Activated CD8-positive, alpha-beta memory T cell treated with anti-CD3 and anti-CD28 coated beads, Interleukin-2, amount 10 ng/mL, durations not matched to agents 7 days and 5 days (primary cell): ENCODE data around the gene HABP2. TPM values are rescaled to one million over a fixed set of nuclear protein-coding genes. Genes with fewer than 3 reads are reported as not detected.

Experiments
- ATAC-seq: fragments of 150-1000 bp; cut with Tn5 transposase; one replicate; pipeline ENCODE4 v1.10.0; 2021; ENCODE audit warnings: moderate library complexity
- CTCF ChIA-PET: fragments of 350-600 bp; sonication (Branson Sonifier 250); formaldehyde crosslinking; loops from one replicate; lab custom pipeline; 2021; ENCODE audit warnings: antibody characterized with exemption; lab: Charles Lee
- DNase-seq: peaks from one replicate; pipeline ENCODE4 v3.0.0-alpha.2; 2020
- H3K27ac Mint-ChIP-seq: one replicate; pipeline ENCODE4 v1.8.0; 2021; ENCODE audit warnings: mild to moderate bottlenecking, mixed read lengths
- H3K27me3 Mint-ChIP-seq: one replicate; pipeline ENCODE4 v1.8.0; 2021; ENCODE audit warnings: mixed read lengths
- H3K36me3 Mint-ChIP-seq: one replicate; pipeline ENCODE4 v1.8.0; 2021; ENCODE audit warnings: mild to moderate bottlenecking, mixed read lengths
- H3K4me1 Mint-ChIP-seq: one replicate; pipeline ENCODE4 v1.8.0; 2021; ENCODE audit warnings: mixed read lengths
- H3K4me3 Mint-ChIP-seq: one replicate; pipeline ENCODE4 v1.8.0; 2021; ENCODE audit warnings: mild to moderate bottlenecking, moderate library complexity, mixed read lengths
- H3K9me3 Mint-ChIP-seq: one replicate; pipeline ENCODE4 v1.8.0; 2022; ENCODE audit warnings: low read depth, mixed read lengths
- total RNA-seq, 2 experiments: library from RNA; stranded (reverse); gene quantifications; one replicate each; pipeline ENCODE4 v1.2.3, GENCODE V29; 2021

HABP2 gene
- total RNA-seq, 2 experiments from 2014 or later = not detected

- no peaks in the 10 kb centered on the region for H3K36me3 Mint-ChIP-seq
- no peaks in the 10 kb centered on the region for H3K4me1 Mint-ChIP-seq
- H3K4me3 Mint-ChIP-seq = no peak overlapping the region
- H3K27me3 Mint-ChIP-seq = peaks cover 25% of the 10 kb centered on the region
- H3K27ac Mint-ChIP-seq = no peak overlapping the region
- no peaks in the 10 kb centered on the region for H3K9me3 Mint-ChIP-seq
- peak; percentile 19 for DNase-seq
- CTCF ChIA-PET = interaction anchor here (1.1 to 2.4 kb wide), 2 partner anchors 43 to 799 kb away, joined by 4 to 14 read pairs; no protein-coding TSS in a partner anchor
- ATAC-seq = no peak
These were observed 32.6 kb upstream of the HABP2 start for GRCh38 chr10:113520261-113520660.

- peaks cover 22% of the 10 kb centered on the region for H3K27me3 Mint-ChIP-seq
- no peaks in the 10 kb centered on the region for H3K36me3 Mint-ChIP-seq
- peak; percentile 50 for DNase-seq
- H3K9me3 Mint-ChIP-seq = no peaks in the 10 kb centered on the region
- H3K4me1 Mint-ChIP-seq = no peaks in the 10 kb centered on the region
- H3K27ac Mint-ChIP-seq = no peak overlapping the region
- CTCF ChIA-PET = interaction anchor here (0.6 to 2.4 kb wide), 5 partner anchors 26 to 800 kb away, joined by 3 to 14 read pairs (median 3); no protein-coding TSS in a partner anchor
- H3K4me3 Mint-ChIP-seq = no peak overlapping the region
- ATAC-seq = peak; percentile 45
These were observed 32.0 kb upstream of the HABP2 start for GRCh38 chr10:113520690-113521474.

DNA sequence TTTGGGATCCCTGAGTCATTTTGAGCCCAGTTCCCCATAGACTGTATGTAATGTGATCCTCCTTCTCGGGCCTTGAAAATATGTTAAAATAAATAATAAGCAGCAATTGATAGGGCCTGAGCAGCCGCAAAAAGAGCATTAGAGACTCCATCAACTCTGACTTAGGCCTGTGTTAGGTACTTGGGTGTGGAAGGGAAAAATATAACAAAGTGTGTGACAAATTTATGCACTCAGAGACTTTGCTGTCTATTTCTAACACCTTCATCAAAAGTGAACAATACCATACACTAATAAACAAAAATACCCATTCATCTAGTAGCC, 31.4 kb upstream of the HABP2 start:
- ATAC-seq = no peak
- no peaks in the 10 kb centered on the region for H3K9me3 Mint-ChIP-seq
- H3K4me3 Mint-ChIP-seq = no peak overlapping the region
- CTCF ChIA-PET = interaction anchor here (0.6 to 2.4 kb wide), 5 partner anchors 26 to 800 kb away, joined by 3 to 14 read pairs (median 3); no protein-coding TSS in a partner anchor
- no peaks in the 10 kb centered on the region for H3K4me1 Mint-ChIP-seq
- no peak overlapping the region for H3K27ac Mint-ChIP-seq
- H3K27me3 Mint-ChIP-seq = peaks cover 18% of the 10 kb centered on the region
- DNase-seq = no peak
- no peaks in the 10 kb centered on the region for H3K36me3 Mint-ChIP-seq

DNA sequence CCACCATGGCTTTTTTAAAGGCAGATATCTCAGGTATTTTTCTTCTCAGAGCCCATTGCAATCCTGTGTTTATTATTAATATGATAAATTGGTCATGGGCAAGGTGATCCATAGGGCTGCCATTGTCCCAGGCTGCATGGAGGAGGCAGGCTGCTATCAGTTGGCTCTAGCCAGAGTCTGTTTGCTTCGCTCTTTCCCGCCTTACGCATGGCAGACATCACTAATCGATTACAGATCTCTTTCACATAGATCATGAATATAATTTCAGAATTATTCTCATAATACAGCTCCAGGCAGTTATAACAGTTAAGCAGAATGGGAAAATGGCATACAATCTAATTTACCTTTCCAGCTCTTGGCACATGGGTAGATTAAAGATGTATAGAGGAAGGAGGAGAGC, 30.4 kb upstream of the HABP2 start:
- ATAC-seq = no peak
- H3K36me3 Mint-ChIP-seq = no peaks in the 10 kb centered on the region

DNA sequence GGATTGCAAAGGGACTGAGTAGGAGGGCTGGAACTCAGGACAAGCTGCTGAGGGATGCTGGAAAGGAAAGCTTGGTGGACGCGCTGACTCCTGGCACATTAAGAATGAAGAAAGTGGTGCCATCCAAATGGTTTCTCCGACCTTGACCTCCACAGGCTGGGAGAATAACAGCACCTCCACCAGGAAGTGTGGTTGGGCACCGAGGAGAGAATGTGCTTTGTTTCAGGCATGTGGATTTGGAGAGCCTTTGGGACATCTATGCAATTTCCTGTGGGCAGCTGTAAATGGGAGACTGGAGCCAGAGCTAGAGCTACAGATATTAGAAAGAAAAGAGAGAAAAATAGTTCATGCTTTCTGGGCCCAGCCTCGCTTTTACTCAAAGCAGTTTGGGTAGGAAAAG, 29.8 kb upstream of the HABP2 start:
- peaks cover 18% of the 10 kb centered on the region for H3K27me3 Mint-ChIP-seq
- no peak for ATAC-seq
- H3K27ac Mint-ChIP-seq = no peak overlapping the region
- H3K36me3 Mint-ChIP-seq = no peaks in the 10 kb centered on the region
- no peaks in the 10 kb centered on the region for H3K4me1 Mint-ChIP-seq
- H3K9me3 Mint-ChIP-seq = no peaks in the 10 kb centered on the region
- no peak overlapping the region for H3K4me3 Mint-ChIP-seq
- CTCF ChIA-PET = interaction anchor here (1.2 kb wide), 1 partner anchor 69 kb away, joined by 3 read pairs; no protein-coding TSS in a partner anchor
- DNase-seq = no peak

More for the DNA sequence above, 30.4 kb upstream of the HABP2 start:
- DNase-seq = peak; percentile 7
- no peaks in the 10 kb centered on the region for H3K4me1 Mint-ChIP-seq
- H3K27ac Mint-ChIP-seq = no peak overlapping the region
- CTCF ChIA-PET = interaction anchor here (1.2 kb wide), 1 partner anchor 68 kb away, joined by 3 read pairs; no protein-coding TSS in a partner anchor
- H3K4me3 Mint-ChIP-seq = no peak overlapping the region
- peaks cover 21% of the 10 kb centered on the region for H3K27me3 Mint-ChIP-seq
- H3K9me3 Mint-ChIP-seq = no peaks in the 10 kb centered on the region

DNA sequence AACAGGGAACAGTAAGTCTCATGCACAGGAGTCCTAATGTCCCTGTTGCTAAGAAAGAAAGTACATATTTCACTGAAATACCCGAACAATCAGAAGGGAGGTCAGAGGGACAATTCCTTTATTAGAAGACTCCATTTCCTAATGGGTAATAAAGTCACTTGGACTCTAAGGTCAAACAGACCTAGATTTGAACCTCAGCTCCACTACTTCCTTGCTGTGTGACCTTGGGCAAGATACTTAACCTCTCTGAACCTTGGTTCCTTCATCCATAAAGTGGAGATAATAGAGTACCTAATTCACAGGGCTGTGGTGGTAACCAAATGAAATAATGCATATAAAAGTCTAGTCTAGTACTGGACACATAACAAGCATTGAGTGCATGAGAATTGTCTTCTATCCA, 29.2 kb upstream of the HABP2 start:
- H3K4me3 Mint-ChIP-seq = no peak overlapping the region
- CTCF ChIA-PET = no interaction called here
- no peak overlapping the region for H3K27ac Mint-ChIP-seq
- no peak for DNase-seq
- H3K36me3 Mint-ChIP-seq = no peaks in the 10 kb centered on the region
- H3K9me3 Mint-ChIP-seq = no peaks in the 10 kb centered on the region
- H3K4me1 Mint-ChIP-seq = no peaks in the 10 kb centered on the region
- peaks cover 18% of the 10 kb centered on the region for H3K27me3 Mint-ChIP-seq
- ATAC-seq = no peak

DNA sequence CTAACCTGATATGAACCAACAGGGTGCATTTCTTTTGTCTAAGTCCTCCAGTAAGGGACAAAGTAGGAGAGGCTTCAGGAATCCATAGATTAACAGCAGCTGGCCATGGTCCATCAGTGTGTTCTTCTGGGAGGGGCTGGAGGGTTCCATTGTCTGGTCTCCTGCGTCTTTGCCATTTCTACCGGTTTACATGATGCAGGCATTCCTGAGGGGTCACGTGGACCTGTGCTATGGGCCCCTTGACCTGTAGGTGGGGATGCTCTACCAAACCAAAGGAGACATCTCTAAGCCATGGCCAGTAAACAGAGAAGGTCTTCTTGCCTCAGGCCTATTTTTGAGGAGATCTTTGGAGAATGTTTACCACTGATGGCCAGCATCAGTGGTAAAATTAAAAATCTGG, 28.7 kb upstream of the HABP2 start:
- CTCF ChIA-PET = no interaction called here
- Mint-ChIP-seq H3K9me3 (no peaks in the 10 kb centered on the region), H3K27ac (no peak overlapping the region), H3K4me3 (no peak overlapping the region), H3K4me1 (no peaks in the 10 kb centered on the region), H3K27me3 (peaks cover 18% of the 10 kb centered on the region), H3K36me3 (no peaks in the 10 kb centered on the region)
- no peak for ATAC-seq
- DNase-seq = no peak

GRCh38 chr10:113524539-113525490, 28.0 kb upstream of the HABP2 start:
- Mint-ChIP-seq H3K27ac (no peak overlapping the region), H3K4me1 (no peaks in the 10 kb centered on the region), H3K9me3 (no peaks in the 10 kb centered on the region), H3K27me3 (peaks cover 22% of the 10 kb centered on the region), H3K36me3 (no peaks in the 10 kb centered on the region), H3K4me3 (no peak overlapping the region)
- ATAC-seq (no peak), DNase-seq (no peak)
- CTCF ChIA-PET = no interaction called here

DNA sequence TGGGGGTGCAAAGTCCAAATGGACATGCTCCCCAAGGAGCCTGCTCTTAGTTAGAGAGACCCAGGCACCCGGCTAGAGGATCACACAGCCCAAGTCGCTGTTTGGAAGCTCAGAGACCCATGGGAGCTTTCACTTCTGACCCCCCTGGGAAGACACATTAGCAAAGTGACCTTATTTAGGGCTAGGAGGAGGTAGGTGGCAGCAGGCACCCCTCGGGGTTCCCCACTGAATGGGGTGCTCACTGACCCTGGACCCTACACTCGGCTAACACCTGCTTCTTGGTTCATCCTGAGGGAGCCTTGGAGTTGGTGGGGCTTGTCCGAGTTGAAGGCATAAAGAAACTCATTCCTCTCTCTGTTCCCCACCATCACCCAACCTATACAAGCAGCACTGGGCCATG, 27.1 kb upstream of the HABP2 start:
- peaks cover 22% of the 10 kb centered on the region for H3K27me3 Mint-ChIP-seq
- no peak for DNase-seq
- no peak overlapping the region for H3K4me3 Mint-ChIP-seq
- CTCF ChIA-PET = interaction anchor here (0.9 kb wide), 1 partner anchor 36 kb away, joined by 3 read pairs; no protein-coding TSS in a partner anchor
- H3K4me1 Mint-ChIP-seq = no peaks in the 10 kb centered on the region
- no peaks in the 10 kb centered on the region for H3K36me3 Mint-ChIP-seq
- H3K27ac Mint-ChIP-seq = no peak overlapping the region
- no peak for ATAC-seq
- no peaks in the 10 kb centered on the region for H3K9me3 Mint-ChIP-seq

DNA sequence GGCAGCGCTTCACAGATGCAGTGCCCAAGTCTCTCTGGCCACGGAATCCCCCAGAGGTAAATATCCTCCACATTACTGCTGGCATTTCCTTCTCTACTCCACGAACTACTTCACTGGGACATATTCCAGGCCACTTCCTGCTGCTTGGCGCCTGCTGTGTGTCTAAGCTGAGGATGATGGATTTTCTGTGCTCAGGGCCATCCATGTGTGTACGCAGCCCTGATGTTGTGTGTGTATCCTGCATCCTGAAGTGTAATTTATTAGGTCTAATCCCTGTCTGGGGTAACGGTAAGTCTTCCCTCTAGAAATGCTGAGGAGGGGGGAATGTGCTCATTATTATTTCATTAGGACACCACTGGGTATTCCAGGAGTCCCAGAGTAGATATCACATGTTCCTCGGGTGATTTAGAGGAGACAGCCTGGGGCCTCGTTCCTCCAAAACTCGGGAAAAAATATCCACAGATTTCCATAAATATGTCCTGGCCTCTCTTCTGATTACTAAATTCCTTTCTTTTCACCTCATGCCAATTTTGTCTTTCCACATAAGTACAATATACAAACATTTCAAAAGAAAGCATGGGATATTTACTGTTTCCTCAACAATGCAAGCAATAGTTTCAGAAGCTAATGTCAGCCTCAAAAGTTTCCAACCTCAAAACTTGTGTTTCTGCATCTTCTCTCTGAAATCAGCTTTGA, 25.5 kb upstream of the HABP2 start:
- Mint-ChIP-seq H3K36me3 (no peaks in the 10 kb centered on the region), H3K27me3 (peaks cover 17% of the 10 kb centered on the region), H3K9me3 (no peaks in the 10 kb centered on the region), H3K4me1 (no peaks in the 10 kb centered on the region), H3K4me3 (no peak overlapping the region), H3K27ac (no peak overlapping the region)
- no peak for DNase-seq
- CTCF ChIA-PET = interaction anchor here (2.3 kb wide), 1 partner anchor 35 kb away, joined by 8 read pairs; no protein-coding TSS in a partner anchor
- ATAC-seq = no peak

- no peak overlapping the region for H3K27ac Mint-ChIP-seq
- peak; percentile 21 for DNase-seq
- peaks cover 15% of the 10 kb centered on the region for H3K27me3 Mint-ChIP-seq
- no peak overlapping the region for H3K4me3 Mint-ChIP-seq
- H3K9me3 Mint-ChIP-seq = no peaks in the 10 kb centered on the region
- no peak for ATAC-seq
- H3K4me1 Mint-ChIP-seq = no peaks in the 10 kb centered on the region
- CTCF ChIA-PET = interaction anchor here (2.3 kb wide), 1 partner anchor 34 kb away, joined by 8 read pairs; no protein-coding TSS in a partner anchor
- no peaks in the 10 kb centered on the region for H3K36me3 Mint-ChIP-seq
These were observed 24.0 kb upstream of the HABP2 start for GRCh38 chr10:113528876-113529275.

DNA sequence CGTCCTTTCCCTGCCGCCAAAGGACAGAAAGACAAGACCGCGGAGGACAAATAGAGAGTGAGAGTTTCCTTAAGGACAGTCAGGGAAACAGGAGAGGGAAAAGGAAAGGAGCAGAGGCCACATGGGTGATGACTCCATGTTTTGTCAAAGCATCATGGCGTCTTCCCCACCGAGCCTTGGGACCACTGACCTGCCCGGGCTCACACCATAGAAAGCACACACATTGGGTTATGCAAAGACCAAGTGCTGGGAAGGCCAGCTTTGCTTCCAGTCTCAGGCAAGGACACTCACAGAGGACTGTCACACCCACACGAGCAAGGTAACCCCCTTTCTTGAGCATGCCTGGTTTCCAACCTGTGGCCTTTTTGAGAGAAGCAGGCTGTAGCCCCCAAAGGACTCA, 23.3 kb upstream of the HABP2 start:
- DNase-seq (peak; percentile 33), ATAC-seq (no peak)
- H3K4me1 Mint-ChIP-seq = peaks cover 6% of the 10 kb centered on the region
- H3K9me3 Mint-ChIP-seq = no peaks in the 10 kb centered on the region
- CTCF ChIA-PET = interaction anchor here (2.3 kb wide), 1 partner anchor 33 kb away, joined by 8 read pairs; no protein-coding TSS in a partner anchor
- H3K4me3 Mint-ChIP-seq = no peak overlapping the region
- peaks cover 19% of the 10 kb centered on the region for H3K27me3 Mint-ChIP-seq
- no peaks in the 10 kb centered on the region for H3K36me3 Mint-ChIP-seq
- H3K27ac Mint-ChIP-seq = no peak overlapping the region

DNA sequence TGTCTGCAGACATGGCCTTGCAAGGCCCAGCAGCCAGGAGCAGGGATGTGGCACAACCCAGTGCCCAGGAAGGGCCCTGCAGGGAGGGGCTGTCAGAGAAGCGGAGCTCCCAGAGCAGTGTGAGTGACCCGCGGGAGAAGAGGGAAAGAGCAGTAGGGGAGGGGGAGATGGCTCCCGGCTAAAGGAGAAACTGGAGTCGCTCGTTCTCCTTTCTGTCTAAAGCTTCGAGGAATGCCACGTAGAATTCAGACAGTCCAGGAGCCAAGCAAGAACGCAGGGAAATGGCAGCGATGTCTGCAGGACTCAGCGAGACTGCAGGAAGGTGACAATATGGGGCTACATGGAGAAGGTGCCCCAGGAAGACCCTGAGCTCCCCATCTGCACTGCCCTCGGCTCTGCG, 22.4 kb upstream of the HABP2 start:
- no peak overlapping the region for H3K27ac Mint-ChIP-seq
- no peaks in the 10 kb centered on the region for H3K9me3 Mint-ChIP-seq
- H3K27me3 Mint-ChIP-seq = peaks cover 23% of the 10 kb centered on the region
- CTCF ChIA-PET = no interaction called here
- ATAC-seq (no peak), DNase-seq (no peak)
- no peak overlapping the region for H3K4me3 Mint-ChIP-seq
- peaks cover 14% of the 10 kb centered on the region for H3K4me1 Mint-ChIP-seq
- no peaks in the 10 kb centered on the region for H3K36me3 Mint-ChIP-seq
